Heart left ventricle (tissue), 16 donors: ENCODE results near the gene JDP2. TPM values are rescaled to one million over a fixed set of nuclear protein-coding genes. Genes with fewer than 3 reads are reported as not detected.

ENCODE experiments used
- ATAC-seq, 4 donors: fragments of 200-7000 bp; cut with Tn5 transposase; one replicate each; pipeline ENCODE4 v1.9.1; 2020 to 2022; ENCODE audit warnings: moderate library complexity in 4 of 4, mild to moderate bottlenecking in 3 of 4, moderate number of reproducible peaks in 1 of 4
- DNase-seq, 5 donors: peaks; one replicate each; pipeline ENCODE4 v3.0.0-alpha.2; 2020
- H3K27ac ChIP-seq, 12 donors: fragments of 200-600 bp; sonication (generic) in 4 of 12; one replicate each; pipeline versions ENCODE4 v1.5.0 to v1.8.0; 2016 to 2022; ENCODE audit warnings: mild to moderate bottlenecking in 2 of 12
- H3K27me3 ChIP-seq, 9 donors: fragments of 200-600 bp; sonication (generic) in 2 of 9; one replicate each; pipeline versions ENCODE4 v1.5.1 to v1.8.0; 2016 to 2022; ENCODE audit warnings: mild to moderate bottlenecking in 3 of 9
- H3K36me3 ChIP-seq, 9 donors: fragments of 200-600 bp; sonication (generic) in 2 of 9; one replicate each; pipeline versions ENCODE4 v1.5.0 to v1.8.0; 2018 to 2022; ENCODE audit warnings: mild to moderate bottlenecking in 2 of 9
- H3K4me1 ChIP-seq, 12 donors: fragments of 200-600 bp; sonication (generic) in 4 of 12; one replicate each; pipeline versions ENCODE4 v1.5.0 to v1.8.0; 2016 to 2022; ENCODE audit warnings: mild to moderate bottlenecking in 3 of 12
- H3K4me3 ChIP-seq, 12 donors: fragments of 200-600 bp; sonication (generic) in 4 of 12; one replicate each; pipeline versions ENCODE4 v1.5.0 to v1.8.0; 2017 to 2022; ENCODE audit warnings: mild to moderate bottlenecking in 9 of 12, moderate library complexity in 4 of 12
- H3K9me3 ChIP-seq, 12 donors: fragments of 200-600 bp; sonication (generic) in 4 of 12; one replicate each; pipeline versions ENCODE4 v1.5.0 to v1.8.0; 2016 to 2022; ENCODE audit warnings: mild to moderate bottlenecking in 1 of 12
- POLR2A ChIP-seq, 2 donors: fragments of 450-650 bp; IDR thresholded peaks; one replicate each; pipeline ENCODE4 v1.6.1; 2017; ENCODE audit warnings: antibody characterized with exemption in 2 of 2, mild to moderate bottlenecking in 2 of 2, moderate library complexity in 2 of 2
- WGBS, 4 donors: extraction: QIAGEN DNeasy Blood & Tissue Kit in 2 of 4; methylation state at CpG; one replicate each; pipeline versions ENCODE4 v1.1.5 to v1.1.7; 2013 to 2018; 5-methylcytosine and 5-hydroxymethylcytosine counted together
- intact Hi-C, 10 donors: fragments of 100-400 bp; cut with DNase I; formaldehyde crosslinking; loops; one replicate each; pipeline versions ENCODE4 v1.11.1 to v1.14.2; 2022
- polyA plus RNA-seq, 2 donors: library from polyadenylated mRNA; stranded (reverse); fragments of 200-250 nt; gene quantifications; one replicate each; pipeline ENCODE4 v1.2.3, GENCODE V29; 2013
- total RNA-seq, 9 donors: library from RNA; depleted of rRNA in 2 of 9; stranded (reverse); fragments of >200 nt in 2 of 9; fragmentation: NEBNext Ultra II Directional in 3 of 9; extraction: Animal tissue kit (Norgen Biotek cat#: 25700) in 3 of 9; gene quantifications; one replicate each; pipeline versions ENCODE4 v1.1.0 to v1.2.4, GENCODE V29; 2016 to 2023
- TF ChIP-seq, protein P1 (sequence below), 12 donors: fragments of 200-600 bp; sonication (generic) in 4 of 12; IDR thresholded peaks; one replicate each; pipeline versions ENCODE4 v1.5.0 to v1.8.0; 2018 to 2022; ENCODE audit warnings: antibody characterized with exemption in 12 of 12, mild to moderate bottlenecking in 5 of 12
- donor health status: ischemic (EF 13 %, LVEDD 7.1; RV severe dilation, severe dysfunction).
- donor health status: healthy with polysubstance abuse.
- donor health status: DM: no; HTN: yes; CAD: no.
- donor health status: DM: no; HTN: no; CAD: no.
- donor health status: ischemic (EF 25% LVEDD 6.9; RV normal size, moderate dysfunction).
- donor health status: ischemic (EF 25% LVEDD 5.7; RV mildly dilated, moderate dysfunction).
- donor health status: healthy.
- donor health status: DM: yes; HTN: yes; CAD: no.
- donor health status: ischemic (EF 35%, LVEDD 5.7; RV mildly dilated, moderate dysfunction).
- donor health status: nonischemic (EF 11% LVEDD 7.7; RV severe dilation, severe dysfunction).
- donor health status: DM: yes; HTN: yes; CAD: no.
- donor health status: PGD.
- donor health status: ischemic (EF 29% LVEDD 5.4; RV normal size, mild dysfunction).
- donor health status: nonischemic (EF 23%, LVEDD 6.1; RV moderate dilation, normal function).

The JDP2 gene
- total and polyA plus RNA-seq, 11 donors = 12.2 to 72.6 (median 28.1) TPM

GRCh38 chr14:75453817-75454434 is 26.1 kb downstream of the JDP2 start:
- H3K36me3 ChIP-seq = peaks cover 0 to 25% (median 0%) of the 10 kb centered on the region in 9 donors
- no peaks in the 10 kb centered on the region for H3K27me3 ChIP-seq
- intact Hi-C loops = loop anchor here in 1 of 10 donors (5.0 kb wide), 1 partner anchor 52 kb away; no protein-coding TSS in a partner anchor
- H3K4me1 ChIP-seq = peaks cover 3 to 91% (median 71%) of the 10 kb centered on the region in 12 donors
- peak overlapping the region in 11 of 12 donors; percentile 46 to 87 (median 75) for H3K27ac ChIP-seq
- WGBS, 4 donors = 84 to 85% (median 85%) methylated on average over 14 of the region's 14 CpGs
- no peak overlapping the region for H3K4me3 ChIP-seq
- DNase-seq (no peak), ATAC-seq (no peak)
- no peaks in the 10 kb centered on the region for H3K9me3 ChIP-seq
- TF ChIP-seq, protein P1, sequence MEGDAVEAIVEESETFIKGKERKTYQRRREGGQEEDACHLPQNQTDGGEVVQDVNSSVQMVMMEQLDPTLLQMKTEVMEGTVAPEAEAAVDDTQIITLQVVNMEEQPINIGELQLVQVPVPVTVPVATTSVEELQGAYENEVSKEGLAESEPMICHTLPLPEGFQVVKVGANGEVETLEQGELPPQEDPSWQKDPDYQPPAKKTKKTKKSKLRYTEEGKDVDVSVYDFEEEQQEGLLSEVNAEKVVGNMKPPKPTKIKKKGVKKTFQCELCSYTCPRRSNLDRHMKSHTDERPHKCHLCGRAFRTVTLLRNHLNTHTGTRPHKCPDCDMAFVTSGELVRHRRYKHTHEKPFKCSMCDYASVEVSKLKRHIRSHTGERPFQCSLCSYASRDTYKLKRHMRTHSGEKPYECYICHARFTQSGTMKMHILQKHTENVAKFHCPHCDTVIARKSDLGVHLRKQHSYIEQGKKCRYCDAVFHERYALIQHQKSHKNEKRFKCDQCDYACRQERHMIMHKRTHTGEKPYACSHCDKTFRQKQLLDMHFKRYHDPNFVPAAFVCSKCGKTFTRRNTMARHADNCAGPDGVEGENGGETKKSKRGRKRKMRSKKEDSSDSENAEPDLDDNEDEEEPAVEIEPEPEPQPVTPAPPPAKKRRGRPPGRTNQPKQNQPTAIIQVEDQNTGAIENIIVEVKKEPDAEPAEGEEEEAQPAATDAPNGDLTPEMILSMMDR (IDR thresholded peaks at IDR 0.05) = no peak
- TF ChIP-seq POLR2A (IDR thresholded peaks at IDR 0.05) = no peak

GRCh38 chr14:75454963-75455546 is 27.2 kb downstream of the JDP2 start:
- Histone ChIP-seq H3K27ac (peak overlapping the region in 6 of 12 donors; percentile 15 to 87 (median 28)), H3K9me3 (no peaks in the 10 kb centered on the region), H3K4me1 (peaks cover 3 to 90% (median 71%) of the 10 kb centered on the region in 12 donors), H3K4me3 (no peak overlapping the region), H3K36me3 (peaks cover 0 to 19% (median 0%) of the 10 kb centered on the region in 9 donors), H3K27me3 (no peaks in the 10 kb centered on the region)
- ATAC-seq = peak; percentile 18 to 39 (median 30)
- DNase-seq = peak; percentile 63 to 83 (median 78)
- intact Hi-C loops = loop anchor here in 1 of 10 donors (5.0 kb wide), 1 partner anchor 53 kb away; no protein-coding TSS in a partner anchor
- TF ChIP-seq, protein P1 (IDR thresholded peaks at IDR 0.05) = no peak
- no peak for TF ChIP-seq POLR2A (IDR thresholded peaks at IDR 0.05)
- WGBS, 4 donors = 46 to 70% (median 53%) methylated on average over 7 to 12 of the region's 12 CpGs

DNA sequence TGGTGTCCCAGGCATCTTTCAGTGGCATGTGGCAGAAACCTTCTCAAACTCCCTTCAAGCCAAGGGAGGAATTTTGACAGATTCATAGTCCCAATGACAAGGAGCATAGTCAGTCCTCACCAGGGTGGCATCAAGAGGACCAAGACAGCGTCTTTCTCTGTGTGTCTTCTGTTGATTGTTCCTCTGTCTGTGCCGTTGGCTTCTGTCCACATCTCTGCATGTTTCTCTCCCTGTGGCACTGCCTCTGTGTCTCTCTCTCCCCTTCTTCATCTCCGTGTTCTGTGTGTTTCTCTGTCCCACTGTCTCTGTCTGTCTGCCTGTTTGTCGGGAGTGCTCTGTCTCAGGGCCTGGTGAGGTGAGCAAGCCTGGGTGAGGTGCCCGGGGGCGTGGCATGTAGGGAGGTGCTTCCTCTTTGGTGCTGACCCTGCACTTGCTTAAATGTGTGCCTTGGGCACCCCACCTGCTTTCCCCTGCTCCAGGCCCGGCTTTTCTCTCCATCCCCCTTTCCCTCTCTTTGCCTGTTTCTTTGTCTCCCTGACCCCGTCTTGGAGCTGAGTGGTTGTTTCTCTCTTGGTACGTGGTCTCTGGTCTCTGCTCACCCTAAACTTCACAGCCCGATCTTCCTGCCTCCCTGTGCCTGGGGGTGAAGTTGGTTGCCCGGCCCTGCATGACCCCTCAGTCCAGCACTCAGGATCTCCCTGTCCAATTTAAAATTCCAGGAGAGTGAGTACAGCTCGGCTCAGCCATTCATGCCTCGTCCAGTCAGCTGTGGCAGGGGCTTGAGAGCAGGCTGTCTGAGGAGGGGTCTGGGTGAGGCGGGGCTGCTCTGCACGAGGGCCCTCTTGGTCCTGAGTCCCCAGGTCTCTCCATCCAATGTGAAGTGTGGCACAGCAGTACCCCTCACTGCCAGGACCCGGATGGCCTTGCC is 28.5 kb downstream of the JDP2 start:
- WGBS, 4 donors = 77 to 84% (median 82%) methylated on average over 16 of the region's 16 CpGs
- DNase-seq = no peak
- Histone ChIP-seq H3K27ac (peak overlapping the region in 5 of 12 donors; percentile 5 to 50 (median 18)), H3K4me3 (no peak overlapping the region), H3K27me3 (no peaks in the 10 kb centered on the region), H3K36me3 (peaks cover 0 to 16% (median 4%) of the 10 kb centered on the region in 9 donors), H3K4me1 (peaks cover 3 to 90% (median 62%) of the 10 kb centered on the region in 12 donors), H3K9me3 (no peaks in the 10 kb centered on the region)
- no peak for TF ChIP-seq POLR2A (IDR thresholded peaks at IDR 0.05)
- TF ChIP-seq, protein P1 (IDR thresholded peaks at IDR 0.05) = no peak
- intact Hi-C loops = no loop called here
- ATAC-seq = no peak
